Uterus (tissue), 4 donors: Measurements from ENCODE around the gene CACNA2D2. TPM values are rescaled to one million over a fixed set of nuclear protein-coding genes. Genes with fewer than 3 reads are reported as not detected.

Experiments
- DNase-seq, 2 donors: peaks; one replicate each; pipeline ENCODE4 v3.0.0-alpha.2; 2019 to 2020
- H3K27ac ChIP-seq, 2 donors: fragments of 200-600 bp; sonication (generic); 1 replicate in 1 of 2; 2 replicates in 1 of 2; pipeline ENCODE4 v1.5.1; 2016 to 2018
- H3K27me3 ChIP-seq, 2 donors: fragments of 200-600 bp; sonication (generic); one replicate each; pipeline ENCODE4 v1.5.1; 2018 to 2019; ENCODE audit warnings: control low read depth in 1 of 2
- H3K36me3 ChIP-seq, 2 donors: fragments of 200-600 bp; sonication (generic); one replicate each; pipeline ENCODE4 v1.5.1; 2019; ENCODE audit warnings: control low read depth in 1 of 2
- H3K4me1 ChIP-seq, 2 donors: fragments of 200-600 bp; sonication (generic); one replicate each; pipeline ENCODE4 v1.5.1; 2018 to 2019; ENCODE audit warnings: control low read depth in 1 of 2
- H3K4me3 ChIP-seq, 2 donors: fragments of 200-600 bp; sonication (generic); 1 replicate in 1 of 2; 2 replicates in 1 of 2; pipeline ENCODE4 v1.5.1; 2018 to 2019; ENCODE audit warnings: mild to moderate bottlenecking in 1 of 2
- H3K9me3 ChIP-seq, 2 donors: fragments of 200-600 bp; sonication (generic); one replicate each; pipeline ENCODE4 v1.5.1; 2019; ENCODE audit warnings: control low read depth in 1 of 2
- CTCF ChIP-seq, 4 experiments: fragments of 200-600 bp in 2 of 4; fragments of 450-650 bp in 2 of 4; sonication (generic) in 2 of 4; IDR thresholded peaks; one replicate each; pipeline ENCODE4 v1.5.1; 2016 to 2019; ENCODE audit warnings: antibody characterized with exemption in 4 of 4, mild to moderate bottlenecking in 2 of 4, moderate library complexity in 1 of 4
- POLR2A ChIP-seq, 2 donors: fragments of 450-650 bp; IDR thresholded peaks; one replicate each; pipeline ENCODE4 v1.6.1; 2016; ENCODE audit warnings: antibody characterized with exemption in 2 of 2, mild to moderate bottlenecking in 1 of 2, moderate library complexity in 1 of 2
- intact Hi-C: fragments of 100-400 bp; cut with DNase I; formaldehyde crosslinking; loops from one replicate; pipeline ENCODE4 v1.15.1; 2023; ENCODE audit warnings: low total_unique reads
- total RNA-seq, 4 donors: library from RNA; depleted of rRNA in 3 of 4; stranded (reverse); fragments of >200 nt in 3 of 4; gene quantifications; one replicate each; pipeline versions ENCODE4 v1.1.0 to v1.2.4, GENCODE V29; 2014 to 2023
- donor health status: DM: yes; HTN: yes; CAD: no.

CACNA2D2 gene
- total RNA-seq, 4 donors from 2014 or later, result under 0.01 to 6.1 (median 5.3) TPM; not detected in 1

- no peak for DNase-seq
- Histone ChIP-seq H3K4me1 (peaks cover 0 to 3% of the 10 kb centered on the region in 2 donors), H3K36me3 (no peaks in the 10 kb centered on the region), H3K27ac (no peak overlapping the region), H3K9me3 (no peaks in the 10 kb centered on the region), H3K4me3 (no peak overlapping the region), H3K27me3 (no peaks in the 10 kb centered on the region)
- no peak for TF ChIP-seq CTCF (IDR thresholded peaks at IDR 0.05)
- TF ChIP-seq POLR2A (IDR thresholded peaks at IDR 0.05), result no peak
- intact Hi-C loops, result no loop called here
Measured at GRCh38 chr3:50508821-50509220, 5.4 kb upstream of the CACNA2D2 start.

- H3K27me3 ChIP-seq, result no peaks in the 10 kb centered on the region
- no peak for TF ChIP-seq POLR2A (IDR thresholded peaks at IDR 0.05)
- TF ChIP-seq CTCF (IDR thresholded peaks at IDR 0.05), result no peak
- H3K27ac ChIP-seq, result no peak overlapping the region
- no peak overlapping the region for H3K4me3 ChIP-seq
- no peak for DNase-seq
- H3K9me3 ChIP-seq, result no peaks in the 10 kb centered on the region
- no peaks in the 10 kb centered on the region for H3K36me3 ChIP-seq
- intact Hi-C loops, result no loop called here
- peaks cover 0 to 4% of the 10 kb centered on the region in 2 donors for H3K4me1 ChIP-seq
Measured at GRCh38 chr3:50506169-50506568, 2.7 kb upstream of the CACNA2D2 start.

- Histone ChIP-seq H3K9me3 (no peaks in the 10 kb centered on the region), H3K27ac (no peak overlapping the region), H3K4me3 (no peak overlapping the region), H3K27me3 (no peaks in the 10 kb centered on the region), H3K4me1 (peaks cover 0 to 4% of the 10 kb centered on the region in 2 donors), H3K36me3 (no peaks in the 10 kb centered on the region)
- DNase-seq, result no peak
- intact Hi-C loops, result no loop called here
- no peak for TF ChIP-seq POLR2A (IDR thresholded peaks at IDR 0.05)
- TF ChIP-seq CTCF (IDR thresholded peaks at IDR 0.05), result no peak
Measured at GRCh38 chr3:50504681-50505080, 1.2 kb upstream of the CACNA2D2 start.

GRCh38 chr3:50502584-50503423, 630 bp downstream of the CACNA2D2 start:
- no peaks in the 10 kb centered on the region for H3K27me3 ChIP-seq
- H3K36me3 ChIP-seq, result no peaks in the 10 kb centered on the region
- intact Hi-C loops, result no loop called here
- no peaks in the 10 kb centered on the region for H3K9me3 ChIP-seq
- H3K4me3 ChIP-seq, result peak overlapping the region; percentile 33 to 55
- H3K4me1 ChIP-seq, result peaks cover 0 to 4% of the 10 kb centered on the region in 2 donors
- TF ChIP-seq CTCF (IDR thresholded peaks at IDR 0.05), result no peak
- no peak for TF ChIP-seq POLR2A (IDR thresholded peaks at IDR 0.05)
- H3K27ac ChIP-seq, result peak overlapping the region; percentile 61 to 87
- peak in 1 of 2 donors; percentile 18 for DNase-seq

GRCh38 chr3:50502225-50502583, 1.2 kb downstream of the CACNA2D2 start:
- H3K9me3 ChIP-seq, result no peaks in the 10 kb centered on the region
- intact Hi-C loops, result no loop called here
- H3K27ac ChIP-seq, result no peak overlapping the region
- no peak for TF ChIP-seq POLR2A (IDR thresholded peaks at IDR 0.05)
- no peak for TF ChIP-seq CTCF (IDR thresholded peaks at IDR 0.05)
- H3K4me1 ChIP-seq, result peaks cover 0 to 4% of the 10 kb centered on the region in 2 donors
- DNase-seq, result no peak
- no peaks in the 10 kb centered on the region for H3K36me3 ChIP-seq
- no peaks in the 10 kb centered on the region for H3K27me3 ChIP-seq
- no peak overlapping the region for H3K4me3 ChIP-seq
